ENCODE results near the gene MRPL33. TPM values are rescaled to one million over a fixed set of nuclear protein-coding genes. Genes with fewer than 3 reads are reported as not detected.

MRPL33 gene
- total and polyA plus RNA-seq, 2 of the 13 experiments (the other 11 are each of a cell fraction or from before 2014, with no cell fraction given): 69.7 to 218 TPM

- TF ChIP-seq GMEB2 (CRISPR knock-in tag; IDR thresholded peaks at IDR 0.05; ENCODE audit: low read depth) (no peak), ATF7 (IDR thresholded peaks at IDR 0.05) (no peak), ATF7 (CRISPR knock-in tag; IDR thresholded peaks at IDR 0.05) (no peak), SCMH1 (CRISPR knock-in tag; IDR thresholded peaks at IDR 0.05; ENCODE audit: borderline replicate concordance) (no peak), PBX2 (CRISPR knock-in tag; IDR thresholded peaks at IDR 0.05) (no peak), TIGD3 (CRISPR knock-in tag; IDR thresholded peaks at IDR 0.05; ENCODE audit: borderline replicate concordance) (no peak), KLF6 (CRISPR knock-in tag; IDR thresholded peaks at IDR 0.05) (no peak), RORA (CRISPR knock-in tag; IDR thresholded peaks at IDR 0.05) (no peak), ZBTB46 (CRISPR knock-in tag; IDR thresholded peaks at IDR 0.05; ENCODE audit: borderline replicate concordance) (no peak), NFE2 (CRISPR knock-in tag; IDR thresholded peaks at IDR 0.05) (no peak), GZF1 (CRISPR knock-in tag; IDR thresholded peaks at IDR 0.05) (no peak), FOXA1 (IDR thresholded peaks at IDR 0.05) (no peak), FOXA1 (CRISPR knock-in tag; IDR thresholded peaks at IDR 0.05) (peak; percentile 55), SKI (IDR thresholded peaks at IDR 0.05; ENCODE audit: partially characterized antibody) (peak; percentile 82), ZNF775 (CRISPR knock-in tag; IDR thresholded peaks at IDR 0.05; ENCODE audit: borderline replicate concordance) (no peak), NFKBIZ (CRISPR knock-in tag; IDR thresholded peaks at IDR 0.05) (no peak), ZBTB42 (CRISPR knock-in tag; IDR thresholded peaks at IDR 0.05) (no peak), MTF2 (CRISPR knock-in tag; IDR thresholded peaks at IDR 0.05; ENCODE audit: borderline replicate concordance) (no peak), ZNF549 (CRISPR knock-in tag; IDR thresholded peaks at IDR 0.05) (no peak), KLF15 (CRISPR knock-in tag; IDR thresholded peaks at IDR 0.05; ENCODE audit: borderline replicate concordance) (no peak), ETV6 (CRISPR knock-in tag; conservative IDR thresholded peaks at IDR 0.05) (no peak), HNRNPK (IDR thresholded peaks at IDR 0.05; ENCODE audit: low read depth, low read length, poor library complexity, severe bottlenecking) (no peak), CCAR2 (optimal IDR thresholded peaks at IDR 0.05; ENCODE audit: low read depth, low read length) (no peak), ZEB1 (IDR thresholded peaks at IDR 0.05; ENCODE audit: insufficient replicate concordance, low read depth) (no peak), ZNF160 (CRISPR knock-in tag; IDR thresholded peaks at IDR 0.05) (no peak), ZBTB20 (CRISPR knock-in tag; IDR thresholded peaks at IDR 0.05; ENCODE audit: borderline replicate concordance, low read depth) (no peak)
Measured at GRCh38 chr2:27756544-27757498, 14.7 kb upstream of the MRPL33 start (continued).
